HEK293 (cell line): ENCODE measurements around the gene GPN1.

ENCODE experiments used
- GFI1B ChIP-seq: fragments of 450-650 bp; formaldehyde crosslinking; IDR thresholded peaks from 2 replicates; pipeline ENCODE4 v1.5.1; 2016; ENCODE audit warnings: missing biosample characterization, missing genetic modification characterization
- GLI2 ChIP-seq: fragments of 450-650 bp; formaldehyde crosslinking; IDR thresholded peaks from 2 replicates; pipeline ENCODE4; 2017; ENCODE audit warnings: missing biosample characterization, missing genetic modification characterization, low read depth, borderline replicate concordance
- GLI4 ChIP-seq: fragments of 450-650 bp; formaldehyde crosslinking; IDR thresholded peaks from 2 replicates; pipeline ENCODE4 v1.5.1; 2016; ENCODE audit warnings: missing biosample characterization, missing genetic modification characterization
- HOXC10 ChIP-seq: sonication (generic); formaldehyde crosslinking; IDR thresholded peaks from 2 replicates; pipeline ENCODE4 v1.8.1; 2023; ENCODE audit warnings: mild to moderate bottlenecking, missing genetic modification reagents
- KLF7 ChIP-seq: fragments of 450-650 bp; formaldehyde crosslinking; IDR thresholded peaks from 2 replicates; pipeline ENCODE4 v1.5.1; 2016; ENCODE audit warnings: missing biosample characterization, missing genetic modification characterization, borderline replicate concordance
- MZF1 ChIP-seq: fragments of 450-650 bp; formaldehyde crosslinking; IDR thresholded peaks from 2 replicates; pipeline ENCODE4 v1.5.1; 2017; ENCODE audit warnings: missing biosample characterization, missing genetic modification characterization, borderline replicate concordance
- YY2 ChIP-seq: fragments of 450-650 bp; formaldehyde crosslinking; IDR thresholded peaks from 2 replicates; pipeline ENCODE4 v1.5.1; 2016; ENCODE audit warnings: missing biosample characterization, missing genetic modification characterization
- ZBTB8A ChIP-seq: fragments of 450-650 bp; formaldehyde crosslinking; IDR thresholded peaks from 2 replicates; pipeline ENCODE4 v1.5.1; 2016; ENCODE audit warnings: missing biosample characterization, missing genetic modification characterization
- ZFP41 ChIP-seq: fragments of 450-650 bp; formaldehyde crosslinking; IDR thresholded peaks from 2 replicates; pipeline ENCODE4 v1.5.1; 2016; ENCODE audit warnings: missing biosample characterization, missing genetic modification characterization, borderline replicate concordance
- ZFP69B ChIP-seq: fragments of 450-650 bp; formaldehyde crosslinking; IDR thresholded peaks from 2 replicates; pipeline ENCODE4 v1.5.1; 2016; ENCODE audit warnings: missing biosample characterization, missing genetic modification characterization
- ZNF133 ChIP-seq: fragments of 450-650 bp; formaldehyde crosslinking; IDR thresholded peaks from 2 replicates; pipeline ENCODE4 v1.5.1; 2016; ENCODE audit warnings: missing biosample characterization, missing genetic modification characterization
- ZNF157 ChIP-seq: fragments of 450-650 bp; formaldehyde crosslinking; IDR thresholded peaks from 2 replicates; pipeline ENCODE4 v1.5.1; 2016; ENCODE audit warnings: missing biosample characterization, missing genetic modification characterization
- ZNF324 ChIP-seq: fragments of 450-650 bp; formaldehyde crosslinking; IDR thresholded peaks from 2 replicates; pipeline ENCODE4 v1.5.1; 2016; ENCODE audit warnings: missing biosample characterization, missing genetic modification characterization
- ZNF341 ChIP-seq: fragments of 450-650 bp; formaldehyde crosslinking; IDR thresholded peaks from 2 replicates; pipeline ENCODE4; 2016; ENCODE audit warnings: low read depth, missing biosample characterization, missing genetic modification characterization
- ZNF366 ChIP-seq: fragments of 450-650 bp; formaldehyde crosslinking; conservative IDR thresholded peaks from 2 replicates; pipeline ENCODE4 v1.5.1; 2016; ENCODE audit warnings: missing biosample characterization, missing genetic modification characterization
- ZNF416 ChIP-seq: fragments of 450-650 bp; formaldehyde crosslinking; IDR thresholded peaks from 2 replicates; pipeline ENCODE4 v1.5.1; 2016; ENCODE audit warnings: missing biosample characterization, missing genetic modification characterization
- ZNF423 ChIP-seq: fragments of 450-650 bp; formaldehyde crosslinking; IDR thresholded peaks from 2 replicates; pipeline ENCODE4 v1.5.1; 2016; ENCODE audit warnings: missing biosample characterization, missing genetic modification characterization
- ZNF510 ChIP-seq: fragments of 450-650 bp; formaldehyde crosslinking; IDR thresholded peaks from 2 replicates; pipeline ENCODE4 v1.5.1; 2018; ENCODE audit warnings: mild to moderate bottlenecking, missing genetic modification characterization, missing biosample characterization; ENCODE audit not compliant: insufficient replicate concordance
- ZNF514 ChIP-seq: fragments of 450-650 bp; formaldehyde crosslinking; IDR thresholded peaks from 2 replicates; pipeline ENCODE4 v1.5.1; 2016; ENCODE audit warnings: missing biosample characterization, missing genetic modification characterization
- ZNF549 ChIP-seq: fragments of 450-650 bp; IDR thresholded peaks from 2 replicates; pipeline ENCODE4 v1.5.1; 2018; ENCODE audit warnings: missing biosample characterization, missing genetic modification characterization, mild to moderate bottlenecking, inconsistent platforms, moderate library complexity
- ZNF561 ChIP-seq: fragments of 450-650 bp; IDR thresholded peaks from 2 replicates; pipeline ENCODE4 v1.5.1; 2018; ENCODE audit warnings: missing biosample characterization, missing genetic modification characterization, borderline replicate concordance
- ZNF654 ChIP-seq: fragments of 450-650 bp; formaldehyde crosslinking; IDR thresholded peaks from 2 replicates; pipeline ENCODE4 v1.5.1; 2016; ENCODE audit warnings: low read depth, missing biosample characterization, missing genetic modification characterization
- ZNF658 ChIP-seq: fragments of 450-650 bp; formaldehyde crosslinking; IDR thresholded peaks from 2 replicates; pipeline ENCODE4; 2016; ENCODE audit warnings: missing biosample characterization, missing genetic modification characterization
- ZSCAN30 ChIP-seq: fragments of 450-650 bp; IDR thresholded peaks from 2 replicates; pipeline ENCODE4 v1.5.1; 2018; ENCODE audit warnings: missing biosample characterization, mild to moderate bottlenecking, missing genetic modification characterization, moderate library complexity
- TF ChIP-seq, protein P1 (sequence below): fragments of 450-650 bp; formaldehyde crosslinking; IDR thresholded peaks from 2 replicates; pipeline ENCODE4 v1.5.1; 2016; ENCODE audit warnings: missing biosample characterization, missing genetic modification characterization, borderline replicate concordance
- TF ChIP-seq, protein P2 (sequence below): fragments of 450-650 bp; formaldehyde crosslinking; IDR thresholded peaks from 2 replicates; pipeline ENCODE4; 2016; ENCODE audit warnings: missing biosample characterization, missing genetic modification characterization
- TF ChIP-seq, protein P3 (sequence below): fragments of 450-650 bp; formaldehyde crosslinking; IDR thresholded peaks from 2 replicates; pipeline ENCODE4 v1.5.1; 2016; ENCODE audit warnings: missing biosample characterization, missing genetic modification characterization
- TF ChIP-seq, protein P4 (sequence below): fragments of 450-650 bp; formaldehyde crosslinking; IDR thresholded peaks from 2 replicates; pipeline ENCODE4 v1.5.1; 2016; ENCODE audit warnings: missing biosample characterization, missing genetic modification characterization
- TF ChIP-seq, protein P5 (sequence below): fragments of 450-650 bp; formaldehyde crosslinking; IDR thresholded peaks from 2 replicates; pipeline ENCODE4 v1.5.1; 2017; ENCODE audit warnings: missing biosample characterization, mild to moderate bottlenecking, missing genetic modification characterization, moderate library complexity
- TF ChIP-seq, protein P6 (sequence below): fragments of 450-650 bp; formaldehyde crosslinking; IDR thresholded peaks from 2 replicates; pipeline ENCODE4 v1.5.1; 2017; ENCODE audit warnings: missing biosample characterization, missing genetic modification characterization

Gene GPN1

DNA sequence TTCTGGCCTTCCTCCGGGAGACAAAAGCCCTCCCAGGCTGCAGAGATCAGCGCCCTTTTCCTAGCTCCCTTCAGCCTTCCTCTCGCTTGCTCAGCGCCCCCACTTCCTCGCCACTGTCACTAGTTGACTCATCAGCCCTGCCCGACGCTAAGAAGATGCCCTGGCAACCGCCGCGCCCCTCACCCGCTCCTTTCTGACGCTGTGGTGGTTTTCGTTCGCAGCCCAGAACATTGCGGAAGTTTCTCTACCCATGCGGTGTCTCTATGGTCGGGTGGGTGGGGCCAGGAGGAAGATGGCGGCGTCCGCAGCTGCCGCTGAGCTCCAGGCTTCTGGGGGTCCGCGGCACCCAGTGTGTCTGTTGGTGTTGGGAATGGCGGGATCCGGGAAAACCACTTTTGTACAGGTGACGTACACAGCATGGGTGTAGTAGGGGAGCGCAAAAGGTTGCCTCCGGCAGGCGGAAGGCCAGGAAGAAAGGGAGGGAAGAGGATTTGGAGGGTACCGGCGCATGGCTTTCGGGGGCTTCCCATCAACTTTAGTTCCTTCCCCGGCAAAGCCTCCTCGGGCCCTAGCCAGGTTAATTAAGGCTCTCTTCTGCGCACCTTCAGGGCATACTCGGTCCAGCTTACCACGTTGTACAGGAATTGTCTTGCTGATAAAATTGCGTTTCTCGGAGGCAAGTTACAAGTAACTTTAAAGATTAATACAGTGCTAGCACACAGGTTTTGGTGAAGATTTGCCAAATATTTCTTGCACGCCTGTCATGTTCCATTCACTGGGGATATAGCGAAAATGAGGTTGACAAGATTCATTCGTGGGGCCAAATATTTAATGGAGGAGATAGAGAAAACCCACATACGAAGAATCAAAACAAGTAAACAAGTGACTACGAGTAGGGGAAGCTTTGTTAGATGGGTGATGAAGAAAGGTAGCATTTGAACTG is at the start of gene GPN1, which contains the start of gene CCDC121 (continued):
- TF ChIP-seq, protein P1, sequence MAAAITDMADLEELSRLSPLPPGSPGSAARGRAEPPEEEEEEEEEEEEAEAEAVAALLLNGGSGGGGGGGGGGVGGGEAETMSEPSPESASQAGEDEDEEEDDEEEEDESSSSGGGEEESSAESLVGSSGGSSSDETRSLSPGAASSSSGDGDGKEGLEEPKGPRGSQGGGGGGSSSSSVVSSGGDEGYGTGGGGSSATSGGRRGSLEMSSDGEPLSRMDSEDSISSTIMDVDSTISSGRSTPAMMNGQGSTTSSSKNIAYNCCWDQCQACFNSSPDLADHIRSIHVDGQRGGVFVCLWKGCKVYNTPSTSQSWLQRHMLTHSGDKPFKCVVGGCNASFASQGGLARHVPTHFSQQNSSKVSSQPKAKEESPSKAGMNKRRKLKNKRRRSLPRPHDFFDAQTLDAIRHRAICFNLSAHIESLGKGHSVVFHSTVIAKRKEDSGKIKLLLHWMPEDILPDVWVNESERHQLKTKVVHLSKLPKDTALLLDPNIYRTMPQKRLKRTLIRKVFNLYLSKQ (tag by site-specific recombination) = no peak
- TF ChIP-seq ZBTB8A (tag by site-specific recombination) = peak; percentile 68
- no peak for TF ChIP-seq ZNF654 (tag by site-specific recombination)
- no peak for TF ChIP-seq ZNF133 (tag by site-specific recombination)
- no peak for TF ChIP-seq ZNF510
- TF ChIP-seq ZNF416 (tag by site-specific recombination) = no peak
- TF ChIP-seq ZNF366 (tag by site-specific recombination) = peak; percentile 57
- TF ChIP-seq KLF7 (tag by site-specific recombination) = peak; percentile 60; the same call in 1 of the 2 replicates
- no peak for TF ChIP-seq GLI2
- TF ChIP-seq, protein P2, sequence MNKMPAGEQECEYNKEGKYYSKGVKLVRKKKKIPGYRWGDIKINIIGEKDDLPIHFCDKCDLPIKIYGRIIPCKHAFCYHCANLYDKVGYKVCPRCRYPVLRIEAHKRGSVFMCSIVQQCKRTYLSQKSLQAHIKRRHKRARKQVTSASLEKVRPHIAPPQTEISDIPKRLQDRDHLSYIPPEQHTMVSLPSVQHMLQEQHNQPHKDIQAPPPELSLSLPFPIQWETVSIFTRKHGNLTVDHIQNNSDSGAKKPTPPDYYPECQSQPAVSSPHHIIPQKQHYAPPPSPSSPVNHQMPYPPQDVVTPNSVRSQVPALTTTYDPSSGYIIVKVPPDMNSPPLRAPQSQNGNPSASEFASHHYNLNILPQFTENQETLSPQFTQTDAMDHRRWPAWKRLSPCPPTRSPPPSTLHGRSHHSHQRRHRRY = no peak
- TF ChIP-seq ZNF658 = no peak
- TF ChIP-seq, protein P3, sequence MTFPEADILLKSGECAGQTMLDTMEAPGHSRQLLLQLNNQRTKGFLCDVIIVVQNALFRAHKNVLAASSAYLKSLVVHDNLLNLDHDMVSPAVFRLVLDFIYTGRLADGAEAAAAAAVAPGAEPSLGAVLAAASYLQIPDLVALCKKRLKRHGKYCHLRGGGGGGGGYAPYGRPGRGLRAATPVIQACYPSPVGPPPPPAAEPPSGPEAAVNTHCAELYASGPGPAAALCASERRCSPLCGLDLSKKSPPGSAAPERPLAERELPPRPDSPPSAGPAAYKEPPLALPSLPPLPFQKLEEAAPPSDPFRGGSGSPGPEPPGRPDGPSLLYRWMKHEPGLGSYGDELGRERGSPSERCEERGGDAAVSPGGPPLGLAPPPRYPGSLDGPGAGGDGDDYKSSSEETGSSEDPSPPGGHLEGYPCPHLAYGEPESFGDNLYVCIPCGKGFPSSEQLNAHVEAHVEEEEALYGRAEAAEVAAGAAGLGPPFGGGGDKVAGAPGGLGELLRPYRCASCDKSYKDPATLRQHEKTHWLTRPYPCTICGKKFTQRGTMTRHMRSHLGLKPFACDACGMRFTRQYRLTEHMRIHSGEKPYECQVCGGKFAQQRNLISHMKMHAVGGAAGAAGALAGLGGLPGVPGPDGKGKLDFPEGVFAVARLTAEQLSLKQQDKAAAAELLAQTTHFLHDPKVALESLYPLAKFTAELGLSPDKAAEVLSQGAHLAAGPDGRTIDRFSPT (tag by site-specific recombination) = peak; percentile 85
- no peak for TF ChIP-seq ZNF561 (tag by site-specific recombination)
- TF ChIP-seq YY2 = peak; percentile 93
- TF ChIP-seq ZNF514 (tag by site-specific recombination) = no peak
- no peak for TF ChIP-seq GLI4 (tag by site-specific recombination)
- TF ChIP-seq GFI1B (tag by site-specific recombination) = no peak
- TF ChIP-seq MZF1 (tag by site-specific recombination) = no peak
- TF ChIP-seq HOXC10 (CRISPR knock-in tag) = no peak
- TF ChIP-seq, protein P4, sequence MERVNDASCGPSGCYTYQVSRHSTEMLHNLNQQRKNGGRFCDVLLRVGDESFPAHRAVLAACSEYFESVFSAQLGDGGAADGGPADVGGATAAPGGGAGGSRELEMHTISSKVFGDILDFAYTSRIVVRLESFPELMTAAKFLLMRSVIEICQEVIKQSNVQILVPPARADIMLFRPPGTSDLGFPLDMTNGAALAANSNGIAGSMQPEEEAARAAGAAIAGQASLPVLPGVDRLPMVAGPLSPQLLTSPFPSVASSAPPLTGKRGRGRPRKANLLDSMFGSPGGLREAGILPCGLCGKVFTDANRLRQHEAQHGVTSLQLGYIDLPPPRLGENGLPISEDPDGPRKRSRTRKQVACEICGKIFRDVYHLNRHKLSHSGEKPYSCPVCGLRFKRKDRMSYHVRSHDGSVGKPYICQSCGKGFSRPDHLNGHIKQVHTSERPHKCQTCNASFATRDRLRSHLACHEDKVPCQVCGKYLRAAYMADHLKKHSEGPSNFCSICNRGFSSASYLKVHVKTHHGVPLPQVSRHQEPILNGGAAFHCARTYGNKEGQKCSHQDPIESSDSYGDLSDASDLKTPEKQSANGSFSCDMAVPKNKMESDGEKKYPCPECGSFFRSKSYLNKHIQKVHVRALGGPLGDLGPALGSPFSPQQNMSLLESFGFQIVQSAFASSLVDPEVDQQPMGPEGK (tag by site-specific recombination) = peak; percentile 66; the same call in 1 of the 2 replicates
- TF ChIP-seq ZFP69B (tag by site-specific recombination) = peak; percentile 42; the same call in 1 of the 2 replicates
- peak; percentile 56; the same call in 1 of the 2 replicates for TF ChIP-seq ZNF549 (tag by site-specific recombination)
- no peak for TF ChIP-seq ZNF157
- 0 out of 2 replicates have a peak, but pooled peaks have one; percentile 63 for TF ChIP-seq ZNF324 (tag by site-specific recombination)
- TF ChIP-seq, protein P5, sequence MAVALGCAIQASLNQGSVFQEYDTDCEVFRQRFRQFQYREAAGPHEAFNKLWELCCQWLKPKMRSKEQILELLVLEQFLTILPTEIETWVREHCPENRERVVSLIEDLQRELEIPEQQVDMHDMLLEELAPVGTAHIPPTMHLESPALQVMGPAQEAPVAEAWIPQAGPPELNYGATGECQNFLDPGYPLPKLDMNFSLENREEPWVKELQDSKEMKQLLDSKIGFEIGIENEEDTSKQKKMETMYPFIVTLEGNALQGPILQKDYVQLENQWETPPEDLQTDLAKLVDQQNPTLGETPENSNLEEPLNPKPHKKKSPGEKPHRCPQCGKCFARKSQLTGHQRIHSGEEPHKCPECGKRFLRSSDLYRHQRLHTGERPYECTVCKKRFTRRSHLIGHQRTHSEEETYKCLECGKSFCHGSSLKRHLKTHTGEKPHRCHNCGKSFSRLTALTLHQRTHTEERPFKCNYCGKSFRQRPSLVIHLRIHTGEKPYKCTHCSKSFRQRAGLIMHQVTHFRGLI (tag by site-specific recombination) = no peak
- no peak for TF ChIP-seq ZFP41 (tag by site-specific recombination)
- TF ChIP-seq, protein P6, sequence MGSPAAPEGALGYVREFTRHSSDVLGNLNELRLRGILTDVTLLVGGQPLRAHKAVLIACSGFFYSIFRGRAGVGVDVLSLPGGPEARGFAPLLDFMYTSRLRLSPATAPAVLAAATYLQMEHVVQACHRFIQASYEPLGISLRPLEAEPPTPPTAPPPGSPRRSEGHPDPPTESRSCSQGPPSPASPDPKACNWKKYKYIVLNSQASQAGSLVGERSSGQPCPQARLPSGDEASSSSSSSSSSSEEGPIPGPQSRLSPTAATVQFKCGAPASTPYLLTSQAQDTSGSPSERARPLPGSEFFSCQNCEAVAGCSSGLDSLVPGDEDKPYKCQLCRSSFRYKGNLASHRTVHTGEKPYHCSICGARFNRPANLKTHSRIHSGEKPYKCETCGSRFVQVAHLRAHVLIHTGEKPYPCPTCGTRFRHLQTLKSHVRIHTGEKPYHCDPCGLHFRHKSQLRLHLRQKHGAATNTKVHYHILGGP (tag by site-specific recombination) = no peak
- no peak for TF ChIP-seq ZSCAN30
- TF ChIP-seq ZNF423 (tag by site-specific recombination) = no peak
- no peak for TF ChIP-seq ZNF341 (tag by site-specific recombination)
